Breast epithelium (tissue), 4 donors: ENCODE data around the gene FOXK1. TPM values are rescaled to one million over a fixed set of nuclear protein-coding genes. Genes with fewer than 3 reads are reported as not detected.

ENCODE experiments used
- DNase-seq, 2 donors: peaks; one replicate each; pipeline ENCODE4 v3.0.0-alpha.2; 2019; ENCODE audit warnings: low spot score in 2 of 2
- H3K27ac ChIP-seq, 2 donors: fragments of 200-600 bp; sonication (generic) in 1 of 2; one replicate each; pipeline ENCODE4 v1.5.1; 2016 to 2019; ENCODE audit warnings: mild to moderate bottlenecking in 1 of 2
- H3K27me3 ChIP-seq, 2 donors: fragments of 200-600 bp; sonication (generic) in 1 of 2; one replicate each; pipeline versions ENCODE4 v1.5.1 to v1.6.0; 2017 to 2019; ENCODE audit warnings: control low read depth in 1 of 2, mild to moderate bottlenecking in 1 of 2
- H3K36me3 ChIP-seq: fragments of 200-600 bp; one replicate; pipeline ENCODE4 v1.5.1; 2019
- H3K4me1 ChIP-seq, 2 donors: fragments of 200-600 bp; sonication (generic); one replicate each; pipeline ENCODE4 v1.5.1; 2016 to 2019; ENCODE audit warnings: control low read depth in 1 of 2
- H3K4me3 ChIP-seq, 3 donors: fragments of 200-600 bp; sonication (generic); 1 replicate in 2 of 3; 2 replicates in 1 of 3; pipeline ENCODE4 v1.5.1; 2016 to 2019; ENCODE audit warnings: mild to moderate bottlenecking in 3 of 3, moderate library complexity in 2 of 3
- H3K9me3 ChIP-seq, 2 donors: fragments of 200-600 bp; sonication (generic) in 1 of 2; one replicate each; pipeline ENCODE4 v1.5.1; 2016 to 2019; ENCODE audit warnings: control low read depth in 1 of 2
- CTCF ChIP-seq, 3 donors: fragments of 450-650 bp; IDR thresholded peaks; one replicate each; pipeline ENCODE4 v1.5.1; 2016 to 2017; ENCODE audit warnings: antibody characterized with exemption in 3 of 3, mild to moderate bottlenecking in 3 of 3, moderate library complexity in 3 of 3
- POLR2A ChIP-seq: fragments of 450-650 bp; IDR thresholded peaks from one replicate; pipeline ENCODE4 v1.6.1; 2016; ENCODE audit warnings: antibody characterized with exemption, mild to moderate bottlenecking, moderate library complexity
- POLR2AphosphoS5 ChIP-seq, 3 donors: sonication (generic); formaldehyde crosslinking; IDR thresholded peaks; one replicate each; pipeline ENCODE4 v1.6.1; 2017; ENCODE audit warnings: antibody characterized with exemption in 3 of 3
- intact Hi-C: fragments of 100-400 bp; cut with DNase I; formaldehyde crosslinking; loops from one replicate; pipeline ENCODE4 v1.15.1; 2023; ENCODE audit warnings: low total_unique reads
- total RNA-seq, 3 donors: library from RNA; depleted of rRNA; stranded (reverse); fragments of >200 nt; gene quantifications; one replicate each; pipeline ENCODE4 v1.1.0, GENCODE V29; 2016

Gene FOXK1
- total RNA-seq, 3 donors from 2014 or later, result 11.7 to 16.5 (median 15.7) TPM

GRCh38 chr7:4740796-4741195 is 58.7 kb downstream of the FOXK1 start:
- H3K27me3 ChIP-seq, result no peaks in the 10 kb centered on the region
- peaks cover 14 to 16% of the 10 kb centered on the region in 2 donors for H3K4me1 ChIP-seq
- no peak overlapping the region for H3K4me3 ChIP-seq
- TF ChIP-seq CTCF (IDR thresholded peaks at IDR 0.05) (no peak), POLR2AphosphoS5 (IDR thresholded peaks at IDR 0.05) (no peak), POLR2A (no peak)
- no peak overlapping the region for H3K27ac ChIP-seq
- intact Hi-C loops, result no loop called here
- H3K9me3 ChIP-seq, result no peaks in the 10 kb centered on the region
- no peaks in the 10 kb centered on the region for H3K36me3 ChIP-seq
- DNase-seq, result no peak

DNA sequence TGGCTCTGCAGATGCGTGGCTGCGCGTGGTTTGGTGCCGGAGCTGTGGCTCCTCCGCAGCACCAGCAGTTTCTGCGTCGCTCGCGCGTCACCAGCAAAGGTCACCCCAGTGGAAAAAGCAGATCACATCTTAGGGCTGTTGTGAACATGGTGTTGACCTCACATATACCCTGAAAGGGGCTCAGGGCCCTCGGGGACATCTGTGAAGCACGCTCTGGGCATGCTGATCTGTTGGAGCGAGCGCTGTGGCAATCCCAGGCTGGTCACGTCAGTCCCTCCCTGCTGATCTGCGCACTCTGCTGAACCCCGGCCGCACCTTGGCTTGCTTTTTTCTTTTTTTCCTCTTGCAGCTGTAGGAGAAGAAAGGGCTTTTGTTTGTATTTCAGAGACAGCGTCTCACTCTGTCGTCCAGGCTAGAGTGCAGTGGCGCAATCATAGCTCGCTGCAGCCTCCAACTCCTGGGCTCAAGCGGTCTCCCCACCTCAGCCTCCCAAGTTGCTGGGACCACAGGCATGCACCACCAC is 60.0 kb downstream of the FOXK1 start:
- intact Hi-C loops, result no loop called here
- Histone ChIP-seq H3K4me1 (peaks cover 14 to 16% of the 10 kb centered on the region in 2 donors), H3K27ac (peak overlapping the region; percentile 99 to 100)

GRCh38 chr7:4742852-4743251 is 60.8 kb downstream of the FOXK1 start:
- H3K4me1 ChIP-seq, result peaks cover 14 to 16% of the 10 kb centered on the region in 2 donors
- DNase-seq, result no peak
- TF ChIP-seq POLR2AphosphoS5 (IDR thresholded peaks at IDR 0.05) (no peak), CTCF (IDR thresholded peaks at IDR 0.05) (no peak), POLR2A (no peak)
- no peaks in the 10 kb centered on the region for H3K27me3 ChIP-seq
- no peaks in the 10 kb centered on the region for H3K9me3 ChIP-seq
- no peak overlapping the region for H3K4me3 ChIP-seq
- H3K36me3 ChIP-seq, result no peaks in the 10 kb centered on the region
- intact Hi-C loops, result no loop called here
- H3K27ac ChIP-seq, result peak overlapping the region; percentile 99 to 100

More for the DNA sequence above, 60.0 kb downstream of the FOXK1 start:
- H3K27me3 ChIP-seq, result no peaks in the 10 kb centered on the region
- H3K4me3 ChIP-seq, result no peak overlapping the region
- no peaks in the 10 kb centered on the region for H3K36me3 ChIP-seq
- H3K9me3 ChIP-seq, result no peaks in the 10 kb centered on the region
- no peak for TF ChIP-seq POLR2A
- TF ChIP-seq CTCF (IDR thresholded peaks at IDR 0.05), result no peak
- TF ChIP-seq POLR2AphosphoS5 (IDR thresholded peaks at IDR 0.05), result no peak
- peak in 1 of 2 donors; percentile 61 for DNase-seq

GRCh38 chr7:4744391-4745264 is 62.5 kb downstream of the FOXK1 start:
- DNase-seq, result peak; percentile 99
- Histone ChIP-seq H3K27me3 (no peaks in the 10 kb centered on the region), H3K4me1 (peaks cover 14 to 16% of the 10 kb centered on the region in 2 donors), H3K9me3 (no peaks in the 10 kb centered on the region), H3K4me3 (peak overlapping the region; percentile 24 to 62 (median 37)), H3K27ac (peak overlapping the region; percentile 99 to 100), H3K36me3 (no peaks in the 10 kb centered on the region)
- TF ChIP-seq POLR2AphosphoS5 (IDR thresholded peaks at IDR 0.05), result peak; percentile 79 to 94 (median 87)
- no peak for TF ChIP-seq POLR2A
- no peak for TF ChIP-seq CTCF (IDR thresholded peaks at IDR 0.05)
- intact Hi-C loops, result no loop called here
